H9 (cell line): Measurements from ENCODE around the gene GLT6D1. TPM values are rescaled to one million over a fixed set of nuclear protein-coding genes. Genes with fewer than 3 reads are reported as not detected.

ENCODE experiments used
- DNase-seq: peaks from one replicate; pipeline ENCODE4 v3.0.0-alpha.2; 2017
- H2AFZ ChIP-seq: one replicate; pipeline ENCODE4 v1.6.1; 2013; ENCODE audit warnings: mild to moderate bottlenecking, low read length, control low read depth, moderate library complexity
- H2AK5ac ChIP-seq: 2 replicates; pipeline ENCODE4 v1.6.1; 2013; ENCODE audit warnings: low read length, control low read depth, mixed read lengths; ENCODE audit not compliant: insufficient read length
- H2BK120ac ChIP-seq: one replicate; pipeline ENCODE4 v1.6.1; 2013; ENCODE audit warnings: low read depth, mild to moderate bottlenecking, low read length, control low read depth, inconsistent platforms; ENCODE audit not compliant: poor library complexity, severe bottlenecking
- H2BK12ac ChIP-seq: 2 replicates; pipeline ENCODE4 v1.6.1; 2013; ENCODE audit warnings: low read length, control low read depth, mixed read lengths, low read depth; ENCODE audit not compliant: insufficient read length
- H2BK15ac ChIP-seq: 2 replicates; pipeline ENCODE4 v1.6.1; 2013; ENCODE audit warnings: low read depth, low read length, control low read depth
- H2BK20ac ChIP-seq: one replicate; pipeline ENCODE4 v1.6.1; 2013; ENCODE audit warnings: low read depth, mild to moderate bottlenecking, low read length, control low read depth, inconsistent platforms; ENCODE audit not compliant: poor library complexity, severe bottlenecking
- H2BK5ac ChIP-seq: 2 replicates; pipeline ENCODE4 v1.6.1; 2013; ENCODE audit warnings: low read length, control low read depth, mixed read lengths; ENCODE audit not compliant: insufficient read length
- H3K14ac ChIP-seq: 2 replicates; pipeline ENCODE4 v1.6.1; 2013; ENCODE audit warnings: low read length, control low read depth; ENCODE audit not compliant: insufficient read depth
- H3K18ac ChIP-seq: 2 replicates; pipeline ENCODE4 v1.6.1; 2013; ENCODE audit warnings: low read depth, mild to moderate bottlenecking, mixed read lengths, low read length, control low read depth; ENCODE audit not compliant: insufficient read length
- H3K23ac ChIP-seq: 2 replicates; pipeline ENCODE4 v1.6.1; 2013; ENCODE audit warnings: low read length, control low read depth, mixed read lengths, low read depth; ENCODE audit not compliant: insufficient read length
- H3K23me2 ChIP-seq: 2 replicates; pipeline ENCODE4 v1.6.1; 2013; ENCODE audit warnings: low read depth, mild to moderate bottlenecking, mixed read lengths, low read length, control low read depth; ENCODE audit not compliant: insufficient read length, poor library complexity, severe bottlenecking
- H3K27ac ChIP-seq: 2 replicates; pipeline ENCODE4 v1.5.1; 2013; ENCODE audit warnings: low read length, control low read depth, mixed read lengths, low read depth; ENCODE audit not compliant: insufficient read length
- H3K27me3 ChIP-seq: 2 replicates; pipeline ENCODE4 v1.6.1; 2013; ENCODE audit warnings: low read length, control low read depth, inconsistent platforms; ENCODE audit not compliant: insufficient read depth
- H3K4ac ChIP-seq: 2 replicates; pipeline ENCODE4 v1.6.1; 2013; ENCODE audit warnings: low read depth, mild to moderate bottlenecking, control low read depth, inconsistent platforms, low read length, moderate library complexity
- H3K4me1 ChIP-seq: 2 replicates; pipeline ENCODE4 v1.6.1; 2013; ENCODE audit warnings: low read length, control low read depth, inconsistent platforms; ENCODE audit not compliant: insufficient read depth
- H3K4me2 ChIP-seq: 2 replicates; pipeline ENCODE4 v1.6.1; 2013; ENCODE audit warnings: low read length, control low read depth, mixed read lengths; ENCODE audit not compliant: insufficient read length, insufficient read depth
- H3K56ac ChIP-seq: 2 replicates; pipeline ENCODE4 v1.6.1; 2013; ENCODE audit warnings: low read depth, mild to moderate bottlenecking, mixed read lengths, low read length, control low read depth; ENCODE audit not compliant: insufficient read length
- H3K79me1 ChIP-seq: 2 replicates; pipeline ENCODE4 v1.6.1; 2013; ENCODE audit warnings: low read depth, mild to moderate bottlenecking, moderate library complexity, low read length, control low read depth, inconsistent platforms; ENCODE audit not compliant: insufficient read depth, poor library complexity, severe bottlenecking
- H3K79me2 ChIP-seq: 2 replicates; pipeline ENCODE4 v1.6.1; 2013; ENCODE audit warnings: low read length, control low read depth, inconsistent platforms; ENCODE audit not compliant: insufficient read depth
- H3K9ac ChIP-seq: 2 replicates; pipeline ENCODE4 v1.6.1; 2013; ENCODE audit warnings: low read length, control low read depth, mixed read lengths; ENCODE audit not compliant: insufficient read length; ENCODE audit errors: extremely low read depth
- H3K9me3 ChIP-seq: one replicate; pipeline ENCODE4 v1.6.1; 2013; ENCODE audit warnings: low read depth, low read length, inconsistent platforms; ENCODE audit not compliant: control insufficient read depth
- H3T11ph ChIP-seq: one replicate; pipeline ENCODE4 v1.6.1; 2013; ENCODE audit warnings: mild to moderate bottlenecking, low read length, control low read depth, inconsistent platforms
- H4K20me1 ChIP-seq: one replicate; pipeline ENCODE4 v1.6.1; 2013; ENCODE audit not compliant: control insufficient read depth, insufficient read length, insufficient read depth
- H4K5ac ChIP-seq: 2 replicates; pipeline ENCODE4 v1.6.1; 2013; ENCODE audit warnings: low read depth, mild to moderate bottlenecking, mixed read lengths, low read length, control low read depth; ENCODE audit not compliant: insufficient read length
- H4K8ac ChIP-seq: replicated peaks from 2 replicates; pipeline ENCODE4 v1.6.1; 2013; ENCODE audit warnings: low read length, control low read depth, mixed read lengths, low read depth; ENCODE audit not compliant: insufficient read length
- H4K91ac ChIP-seq: 2 replicates; pipeline ENCODE4 v1.6.1; 2013; ENCODE audit warnings: low read depth, mild to moderate bottlenecking, moderate library complexity, mixed read lengths, low read length, control low read depth; ENCODE audit not compliant: insufficient read length
- H3K27ac Mint-ChIP-seq, 3 experiments: 2 replicates in 2 of 3; 3 replicates in 1 of 3; pipeline ENCODE4 v1.8.0; 2020 to 2021; ENCODE audit warnings: mixed read lengths in 3 of 3, mild to moderate bottlenecking in 1 of 3, moderate library complexity in 1 of 3
- H3K27me3 Mint-ChIP-seq: 2 replicates; pipeline ENCODE4 v1.8.0; 2021; ENCODE audit warnings: low read depth, mild to moderate bottlenecking, moderate library complexity, mixed read lengths
- H3K36me3 Mint-ChIP-seq, 3 experiments: 2 replicates in 2 of 3; 3 replicates in 1 of 3; pipeline ENCODE4 v1.8.0; 2020 to 2021; ENCODE audit warnings: low read depth in 3 of 3, mixed read lengths in 3 of 3; ENCODE audit not compliant: insufficient read depth in 1 of 3
- H3K4me1 Mint-ChIP-seq, 2 experiments: 2 replicates each; pipeline ENCODE4 v1.8.0; 2020; ENCODE audit warnings: mixed read lengths in 2 of 2
- H3K4me3 Mint-ChIP-seq, 2 experiments: 2 replicates in 1 of 2; 3 replicates in 1 of 2; pipeline ENCODE4 v1.8.0; 2020 to 2021; ENCODE audit warnings: mild to moderate bottlenecking in 2 of 2, mixed read lengths in 2 of 2, moderate library complexity in 1 of 2
- H3K9me3 Mint-ChIP-seq, 2 experiments: 2 replicates in 1 of 2; 3 replicates in 1 of 2; pipeline ENCODE4 v1.8.0; 2020; ENCODE audit warnings: mild to moderate bottlenecking in 2 of 2, mixed read lengths in 2 of 2, moderate library complexity in 1 of 2
- CTCF ChIP-seq: fragments of 200-600 bp; sonication (generic); conservative IDR thresholded peaks from 3 replicates; pipeline ENCODE4 v1.8.0; 2021; ENCODE audit warnings: antibody characterized with exemption, mild to moderate bottlenecking
- WGBS: extraction: QIAGEN DNeasy Blood & Tissue Kit; methylation state at CpG from one replicate; pipeline ENCODE4 v1.1.7; 2013; ENCODE audit warnings: missing lambda C conversion rate, low lambda C conversion rate, mixed read lengths; ENCODE audit not compliant: insufficient read length; ENCODE audit errors: extremely low coverage; 5-methylcytosine and 5-hydroxymethylcytosine counted together
- total RNA-seq: library from RNA; stranded (reverse); gene quantifications from 2 replicates; pipeline ENCODE4 v1.2.1, GENCODE V29; 2021

The GLT6D1 gene
- total RNA-seq, 1 experiment from 2014 or later: not detected

- H2BK5ac ChIP-seq: no peak overlapping the region
- no peak overlapping the region for H3K9ac ChIP-seq
- H3K27me3 ChIP-seq: no peaks in the 10 kb centered on the region
- no peak for TF ChIP-seq CTCF
- H3K9me3 ChIP-seq: peaks cover 4% of the 10 kb centered on the region
- no peak overlapping the region for H3K18ac ChIP-seq
- no peak overlapping the region for H2BK20ac ChIP-seq
- no peak overlapping the region for H4K5ac ChIP-seq
- no peaks in the 10 kb centered on the region for H3K79me1 ChIP-seq
- Mint-ChIP-seq H3K4me1 (peaks cover 9 to 14% of the 10 kb centered on the region in 2 experiments), H3K36me3 (peaks cover 3 to 22% (median 4%) of the 10 kb centered on the region in 3 experiments), H3K27ac (peak overlapping the region in 1 of 3 experiments; percentile 48; a peak in 1 of 7 replicates), H3K9me3 (peaks cover 6 to 7% of the 10 kb centered on the region in 2 experiments), H3K4me3 (no peak overlapping the region), H3K27me3 (no peaks in the 10 kb centered on the region; the same call in 1 of the 2 replicates)
- H3K23me2 ChIP-seq: no peaks in the 10 kb centered on the region
- no peak for DNase-seq
- H2AFZ ChIP-seq: no peak overlapping the region
- H3K23ac ChIP-seq: no peak overlapping the region
- no peak overlapping the region for H3K56ac ChIP-seq
- H2AK5ac ChIP-seq: no peak overlapping the region
- no peaks in the 10 kb centered on the region for H3K79me2 ChIP-seq
- H3K4me1 ChIP-seq: no peaks in the 10 kb centered on the region
- no peak overlapping the region for H2BK120ac ChIP-seq
- no peak overlapping the region for H3K4me2 ChIP-seq
- peaks cover 2% of the 10 kb centered on the region for H4K20me1 ChIP-seq
- H4K91ac ChIP-seq: no peak overlapping the region
- no peak overlapping the region for H3T11ph ChIP-seq
- no peak overlapping the region for H2BK12ac ChIP-seq
- no peak overlapping the region for H2BK15ac ChIP-seq
- no peak overlapping the region for H3K27ac ChIP-seq
- WGBS: no CpG with 5 or more reads among the region's 12 CpGs
- H3K4ac ChIP-seq: no peak overlapping the region
- no peak overlapping the region for H3K14ac ChIP-seq
- no peak overlapping the region for H4K8ac ChIP-seq
Observed at GRCh38 chr9:135663857-135664256, 24.5 kb upstream of the GLT6D1 start.
